Germinal center (tissue), 1 donor: Measurements from ENCODE around the gene TCN2.
A peak's percentile ranks its signal among the peaks of the same experiment; 100 is the strongest.
"Not testable (repeated sequence)": the region's sequence is repeated elsewhere in the genome, so short reads cannot be mapped to it uniquely, and the experiment has no call there.

ENCODE experiments used
- DNase-seq: peaks from one replicate; pipeline ENCODE4 v3.0.0; 2012; ENCODE audit warnings: mixed read lengths, low spot score

The TCN2 gene

DNA sequence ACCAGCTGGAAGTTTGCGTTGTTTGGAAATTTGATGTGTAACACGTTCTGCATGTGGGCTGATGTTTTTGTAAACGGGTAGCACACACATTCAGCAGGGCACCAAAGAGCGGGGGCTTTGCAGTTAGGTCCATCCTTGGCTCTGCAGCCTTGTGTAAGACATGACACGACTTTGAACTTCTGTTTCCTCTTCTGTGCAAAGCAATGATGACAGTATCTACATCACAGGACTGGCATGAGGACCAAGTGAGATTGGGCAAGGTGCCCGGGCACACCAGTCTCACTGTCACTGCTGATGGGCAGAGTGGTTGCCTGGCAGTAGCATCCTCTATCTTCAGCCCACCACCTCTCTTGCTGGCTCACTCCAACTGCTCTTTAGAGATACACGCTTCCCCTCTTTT is 3.3 kb downstream of the TCN2 start:
- DNase-seq: no peak

DNA sequence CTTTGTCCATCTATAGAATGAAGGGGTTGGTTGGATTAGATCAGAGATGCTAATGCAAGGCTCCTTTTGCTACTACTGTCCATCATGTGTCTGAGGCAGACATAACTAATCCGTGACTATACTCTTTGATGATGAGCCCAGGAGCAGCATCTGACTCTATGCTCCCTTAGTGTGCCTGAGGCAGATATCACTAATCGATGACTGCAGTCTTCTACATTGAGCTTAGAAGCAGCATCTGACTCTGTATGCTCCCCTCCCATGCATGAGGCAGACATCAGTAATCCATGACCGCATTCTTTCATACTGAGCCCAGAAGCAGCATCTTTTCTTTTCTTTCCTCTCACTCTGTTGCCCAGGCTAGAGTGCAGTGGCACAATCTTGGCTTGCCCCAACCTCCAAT is 4.2 kb downstream of the TCN2 start:
- no peak for DNase-seq

DNA sequence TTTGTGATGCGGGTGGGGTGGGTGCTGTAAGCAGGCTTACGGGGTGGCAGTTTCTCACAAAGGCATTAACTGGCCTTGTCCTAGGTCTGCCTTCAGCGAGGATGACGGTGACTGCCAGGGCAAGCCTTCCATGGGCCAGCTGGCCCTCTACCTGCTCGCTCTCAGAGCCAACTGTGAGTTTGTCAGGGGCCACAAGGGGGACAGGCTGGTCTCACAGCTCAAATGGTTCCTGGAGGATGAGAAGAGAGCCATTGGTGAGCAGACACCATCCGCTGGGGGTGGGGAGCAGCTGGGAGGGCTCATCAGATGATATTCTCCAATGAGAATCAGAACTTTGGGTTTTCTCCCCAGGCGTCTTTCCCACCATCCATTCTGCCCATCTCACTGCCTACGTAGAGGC is 5.8 kb downstream of the TCN2 start:
- no peak for DNase-seq

DNA sequence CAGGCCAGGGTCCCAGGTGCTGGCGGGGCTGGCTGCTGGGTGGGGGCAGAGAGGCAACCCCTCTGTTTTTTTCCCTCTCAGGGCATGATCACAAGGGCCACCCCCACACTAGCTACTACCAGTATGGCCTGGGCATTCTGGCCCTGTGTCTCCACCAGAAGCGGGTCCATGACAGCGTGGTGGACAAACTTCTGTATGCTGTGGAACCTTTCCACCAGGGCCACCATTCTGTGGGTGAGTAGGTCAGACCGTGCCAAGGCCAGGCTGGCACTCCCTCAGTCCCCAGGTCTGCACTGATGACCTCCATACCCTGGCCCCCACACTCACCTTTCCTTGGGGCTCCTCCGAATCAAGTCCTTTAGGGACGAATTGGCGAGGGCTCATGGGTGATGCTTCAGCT is 7.3 kb downstream of the TCN2 start:
- no peak for DNase-seq

DNA sequence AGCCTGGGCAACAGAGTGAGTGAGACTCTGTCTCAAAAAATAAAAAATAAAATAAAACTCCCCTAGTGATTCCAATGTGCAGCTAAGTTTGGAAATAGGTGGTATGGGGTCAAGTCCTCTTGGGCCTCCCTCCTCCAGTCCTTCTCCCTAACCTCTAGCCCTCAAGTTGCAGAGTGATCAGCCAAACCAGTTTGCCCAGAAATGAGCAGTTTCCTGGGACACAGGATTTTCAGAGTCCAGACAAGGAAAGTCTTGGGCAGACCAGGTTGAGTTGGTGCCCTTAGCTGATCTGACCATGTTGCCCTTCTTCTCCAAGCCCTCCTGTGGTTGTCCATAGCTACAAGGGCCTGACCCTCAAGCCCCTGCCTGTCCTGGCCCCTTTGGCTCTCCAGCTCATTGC is 7.9 kb downstream of the TCN2 start:
- no peak for DNase-seq

DNA sequence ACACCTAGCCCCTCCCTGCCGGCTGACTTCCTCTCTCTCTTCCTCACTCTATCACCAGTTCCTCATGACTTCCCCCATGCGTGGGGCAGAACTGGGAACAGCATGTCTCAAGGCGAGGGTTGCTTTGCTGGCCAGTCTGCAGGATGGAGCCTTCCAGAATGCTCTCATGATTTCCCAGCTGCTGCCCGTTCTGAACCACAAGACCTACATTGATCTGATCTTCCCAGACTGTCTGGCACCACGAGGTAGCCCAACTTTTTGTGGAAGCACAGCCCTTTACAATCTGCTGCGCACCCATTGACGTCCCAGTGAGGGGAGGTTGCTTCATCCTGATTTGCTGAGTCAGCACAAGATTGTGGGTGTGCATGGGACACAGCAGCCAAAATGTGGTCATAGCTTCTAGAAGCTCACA is 8.6 kb downstream of the TCN2 start:
- no peak for DNase-seq

DNA sequence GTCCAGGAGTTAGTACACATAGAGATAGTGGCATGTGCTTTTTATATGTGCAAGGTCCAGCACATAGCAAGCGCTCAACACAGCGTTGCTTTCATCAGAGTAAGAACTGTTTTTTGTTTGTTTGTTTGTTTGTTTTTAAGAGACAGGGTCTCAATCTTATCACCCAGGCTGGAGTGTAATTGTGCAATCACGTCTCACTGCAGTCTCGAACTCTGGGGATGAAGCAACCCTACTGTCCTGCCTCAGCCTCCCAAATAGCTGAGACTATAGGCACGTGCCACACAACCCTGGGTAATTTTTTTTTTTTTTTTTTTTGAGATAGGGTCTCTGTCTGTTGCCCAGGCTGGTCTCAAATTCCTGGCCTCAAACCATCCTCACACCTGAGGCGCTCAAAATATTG is 10.8 kb downstream of the TCN2 start:
- DNase-seq: no peak

DNA sequence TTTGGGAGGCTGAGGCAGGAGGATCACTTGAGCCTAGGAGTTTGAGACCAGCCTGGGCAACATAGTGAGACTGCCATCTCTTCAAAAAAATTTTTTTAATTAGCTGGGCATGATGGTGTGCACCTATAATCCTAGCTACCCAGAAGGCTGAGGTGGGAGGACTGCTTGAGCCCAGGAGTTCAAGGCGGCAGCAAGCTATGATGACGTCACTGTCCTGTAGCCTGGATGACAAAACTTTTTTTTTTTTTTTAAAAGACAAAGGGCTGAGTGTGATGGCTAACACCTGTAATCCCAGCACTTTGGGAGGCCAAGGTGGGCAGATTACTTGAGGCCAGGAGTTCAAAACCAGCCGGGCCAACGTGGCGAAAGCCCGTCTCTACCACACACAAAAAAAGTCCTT is 12.9 kb downstream of the TCN2 start:
- not testable (repeated sequence) for DNase-seq

DNA sequence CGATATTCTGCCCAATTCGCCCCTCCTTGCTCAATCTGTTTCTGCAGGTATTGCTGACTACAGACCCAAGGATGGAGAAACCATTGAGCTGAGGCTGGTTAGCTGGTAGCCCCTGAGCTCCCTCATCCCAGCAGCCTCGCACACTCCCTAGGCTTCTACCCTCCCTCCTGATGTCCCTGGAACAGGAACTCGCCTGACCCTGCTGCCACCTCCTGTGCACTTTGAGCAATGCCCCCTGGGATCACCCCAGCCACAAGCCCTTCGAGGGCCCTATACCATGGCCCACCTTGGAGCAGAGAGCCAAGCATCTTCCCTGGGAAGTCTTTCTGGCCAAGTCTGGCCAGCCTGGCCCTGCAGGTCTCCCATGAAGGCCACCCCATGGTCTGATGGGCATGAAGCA is 19.4 kb downstream of the TCN2 start:
- no peak for DNase-seq

DNA sequence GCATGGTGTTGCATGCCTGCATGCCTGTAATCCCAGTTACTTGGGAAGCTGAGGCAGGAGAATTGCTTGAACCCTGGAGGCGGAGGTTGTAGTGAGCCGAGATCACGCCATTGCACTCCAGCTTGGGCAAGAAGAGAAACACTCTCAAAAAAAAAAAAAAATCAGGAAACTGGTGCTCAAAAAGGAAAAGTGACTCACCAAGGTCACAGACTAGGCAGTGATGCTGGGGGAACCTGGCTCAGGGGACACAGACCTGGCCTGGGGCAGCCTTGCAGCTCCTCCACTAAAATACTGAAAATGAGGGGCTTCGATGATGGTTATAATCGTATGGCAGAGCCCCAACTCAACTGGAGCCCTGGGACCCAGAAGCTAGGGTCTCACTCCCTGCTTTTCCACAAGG is 20.5 kb downstream of the TCN2 start:
- no peak for DNase-seq

DNA sequence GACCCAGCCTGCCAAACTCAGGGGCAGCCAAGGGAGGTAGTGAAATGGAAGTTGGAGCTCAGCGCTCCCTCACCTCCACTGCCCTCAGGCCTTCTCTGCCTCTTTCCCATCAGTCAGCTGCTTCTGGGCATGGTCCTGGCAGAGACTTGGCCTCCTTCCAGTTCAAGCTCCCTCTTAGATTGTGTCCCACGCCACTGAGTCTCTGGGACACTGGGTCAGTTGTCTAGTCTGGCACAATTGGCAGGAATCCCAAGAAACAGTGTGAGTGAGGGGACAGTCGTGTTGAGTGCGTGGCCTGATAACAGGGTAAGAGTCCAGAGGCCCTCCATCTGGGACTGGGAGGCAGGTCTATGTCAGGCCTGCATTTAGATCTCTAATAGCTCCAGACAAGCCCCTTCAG is 21.5 kb downstream of the TCN2 start:
- no peak for DNase-seq

DNA sequence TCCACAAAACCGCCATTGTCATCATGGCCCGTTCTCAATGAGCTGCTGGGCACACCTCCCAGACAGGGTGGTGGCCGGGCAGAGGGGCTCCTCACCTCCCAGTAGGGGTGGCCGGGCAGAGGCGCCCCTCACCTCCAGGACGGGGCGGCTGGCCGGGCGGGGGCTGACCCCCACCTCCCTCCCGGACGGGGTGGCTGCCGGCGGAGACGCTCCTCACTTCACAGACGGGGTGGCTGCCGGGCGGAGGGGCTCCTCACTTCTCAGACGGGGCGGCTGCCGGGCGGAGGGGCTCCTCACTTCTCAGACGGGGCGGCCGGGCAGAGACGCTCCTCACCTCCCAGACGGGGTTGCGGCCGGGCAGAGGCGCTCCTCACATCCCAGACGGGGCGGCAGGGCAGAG is 24.5 kb downstream of the TCN2 start:
- DNase-seq: not testable (repeated sequence)

DNA sequence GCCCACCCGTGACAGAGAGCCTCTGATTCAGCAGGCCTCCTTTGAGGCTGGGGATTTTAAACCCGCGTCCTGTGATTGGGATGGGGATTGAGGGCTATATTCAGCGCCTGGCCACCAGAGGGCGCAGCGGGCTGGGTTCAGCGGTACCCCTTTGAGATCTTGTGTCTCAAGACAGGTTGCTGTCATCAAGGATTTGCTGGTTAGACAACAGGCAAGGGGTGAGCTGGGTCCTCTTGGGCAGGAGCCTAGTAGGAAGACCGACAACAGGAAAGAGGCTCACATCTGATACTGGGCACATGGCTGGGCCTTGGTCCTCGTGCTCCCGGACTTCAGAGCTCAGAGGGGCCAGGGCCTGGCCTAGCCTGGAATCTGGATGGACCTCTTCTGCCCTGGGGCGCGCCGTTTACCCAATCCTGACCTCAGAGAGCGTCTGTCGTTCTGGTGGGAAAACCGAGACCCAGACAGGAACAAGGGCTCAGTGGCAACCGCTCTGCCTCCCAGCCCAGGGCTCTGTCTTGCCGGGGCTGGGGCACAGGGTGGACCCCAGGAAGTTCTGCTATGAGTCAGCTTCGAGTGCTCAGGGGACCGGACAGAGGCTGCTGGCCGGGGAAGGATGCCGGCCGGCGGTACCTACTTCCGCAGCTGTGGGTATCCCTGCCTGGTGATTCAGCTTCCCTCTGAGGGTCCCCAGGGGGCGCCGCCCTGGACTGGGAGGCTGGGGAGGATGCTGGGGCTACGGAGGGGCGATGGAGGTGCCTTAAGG is 27.7 kb downstream of the TCN2 start:
- peak; percentile 92 for DNase-seq

DNA sequence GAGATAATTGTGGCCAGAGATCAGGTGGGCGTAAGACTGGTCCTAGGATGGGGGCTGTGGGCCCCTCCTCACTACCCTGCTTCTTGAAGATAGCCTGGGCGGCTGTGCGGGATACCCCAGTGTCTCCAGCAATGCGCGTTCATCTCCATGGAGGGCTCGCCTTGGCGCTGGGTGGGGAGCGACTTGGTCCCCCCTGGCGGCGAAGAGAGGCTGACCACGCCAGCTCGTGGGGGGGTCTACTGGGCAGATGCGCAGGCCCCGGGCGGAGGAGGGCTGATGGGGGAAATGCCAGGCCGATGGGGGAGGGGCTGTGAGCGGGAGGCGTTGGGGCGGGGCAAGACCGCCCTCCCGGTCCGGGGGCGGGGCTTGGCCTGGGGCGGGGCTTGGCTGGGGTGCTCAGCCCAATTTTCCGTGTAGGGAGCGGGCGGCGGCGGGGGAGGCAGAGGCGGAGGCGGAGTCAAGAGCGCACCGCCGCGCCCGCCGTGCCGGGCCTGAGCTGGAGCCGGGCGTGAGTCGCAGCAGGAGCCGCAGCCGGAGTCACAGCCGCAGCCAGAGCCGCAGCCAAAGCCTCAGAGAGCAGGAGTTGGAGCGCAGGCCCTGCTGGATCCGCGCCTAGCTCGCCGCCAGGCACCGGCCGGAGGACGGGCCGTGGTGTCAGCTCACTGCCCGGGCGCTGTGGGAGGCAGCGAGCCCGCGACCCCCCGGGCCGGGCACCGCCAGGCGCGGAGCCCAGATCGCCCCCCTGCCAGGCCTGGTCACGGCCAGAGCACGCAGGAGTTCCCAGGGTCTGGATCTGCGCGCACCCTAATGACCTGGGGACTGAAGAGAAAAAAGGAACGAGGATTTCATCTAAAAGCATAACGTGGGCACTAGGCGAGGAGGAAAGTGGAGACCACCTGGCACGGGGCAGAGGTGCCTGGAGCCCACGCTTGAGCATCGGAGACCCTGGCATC is 28.6 kb downstream of the TCN2 start, which contains the start of gene SLC35E4:
SLC35E4 (plus strand) TSS at position 509 of the 953 bp plus-strand sequence. CDS start 670 bp downstream, outside the sequence.
- peak; percentile 98 for DNase-seq

DNA sequence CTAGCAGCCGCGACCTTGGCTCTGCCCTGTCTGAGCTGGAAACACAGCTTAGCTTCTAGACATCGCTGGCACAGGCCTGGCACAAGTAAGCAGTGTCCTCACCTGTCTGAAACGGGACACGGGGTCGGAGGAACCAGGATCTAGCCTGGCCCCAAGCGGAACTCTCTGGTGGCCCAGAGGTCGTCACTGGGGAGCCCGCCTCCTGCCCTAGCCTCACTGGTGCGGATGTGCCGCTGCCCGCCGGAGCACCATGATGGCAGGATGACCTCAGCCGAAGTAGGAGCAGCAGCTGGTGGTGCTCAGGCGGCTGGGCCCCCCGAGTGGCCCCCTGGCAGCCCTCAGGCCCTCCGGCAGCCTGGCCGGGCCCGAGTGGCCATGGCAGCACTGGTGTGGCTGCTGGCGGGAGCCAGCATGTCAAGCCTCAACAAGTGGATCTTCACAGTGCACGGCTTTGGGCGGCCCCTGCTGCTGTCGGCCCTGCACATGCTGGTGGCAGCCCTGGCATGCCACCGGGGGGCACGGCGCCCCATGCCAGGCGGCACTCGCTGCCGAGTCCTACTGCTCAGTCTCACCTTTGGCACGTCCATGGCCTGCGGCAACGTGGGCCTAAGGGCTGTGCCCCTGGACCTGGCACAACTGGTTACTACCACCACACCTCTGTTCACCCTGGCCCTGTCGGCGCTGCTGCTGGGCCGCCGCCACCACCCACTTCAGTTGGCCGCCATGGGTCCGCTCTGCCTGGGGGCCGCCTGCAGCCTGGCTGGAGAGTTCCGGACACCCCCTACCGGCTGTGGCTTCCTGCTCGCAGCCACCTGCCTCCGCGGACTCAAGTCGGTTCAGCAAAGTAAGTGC is 29.5 kb downstream of the TCN2 start:
- no peak for DNase-seq

DNA sequence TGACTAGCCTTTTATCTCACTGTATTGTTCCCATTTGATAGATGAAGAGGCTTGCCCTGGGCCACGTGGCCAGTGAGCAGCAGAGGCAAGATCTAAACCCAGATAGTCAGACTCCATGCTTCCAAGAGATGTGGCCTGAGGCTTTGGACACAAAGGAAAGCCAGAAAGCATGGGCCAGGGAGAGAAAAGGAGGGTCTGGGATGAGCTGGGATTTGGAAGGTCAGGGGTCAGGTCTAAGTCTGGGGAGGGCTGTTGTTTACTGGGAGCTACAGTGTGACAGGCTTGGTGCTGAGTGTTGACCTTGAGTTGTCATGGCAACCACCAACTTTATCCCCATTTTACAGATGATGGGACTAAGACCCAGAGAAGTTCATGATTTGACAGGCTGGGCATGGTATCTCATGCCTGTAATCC is 30.7 kb downstream of the TCN2 start:
- DNase-seq: no peak

DNA sequence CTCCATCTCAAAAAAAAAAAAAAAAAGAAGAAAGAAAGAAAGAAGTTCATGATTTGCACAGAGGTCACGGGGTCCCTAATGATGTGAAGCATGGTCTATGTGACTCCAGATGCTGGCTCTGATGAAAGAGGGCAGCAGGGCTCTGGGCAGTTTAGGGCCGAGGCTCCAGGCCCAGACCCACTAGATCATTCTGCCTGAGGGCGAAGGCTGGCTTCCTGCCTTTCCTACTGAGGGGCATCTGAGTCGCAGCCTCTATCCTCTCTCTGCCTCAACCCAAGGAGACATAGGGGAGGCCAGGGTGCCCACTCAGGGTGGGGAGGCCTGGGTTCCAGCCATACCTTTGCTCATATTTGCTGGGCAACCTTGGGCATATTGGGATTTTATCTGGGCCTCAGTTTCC is 33.4 kb downstream of the TCN2 start:
- DNase-seq: no peak

DNA sequence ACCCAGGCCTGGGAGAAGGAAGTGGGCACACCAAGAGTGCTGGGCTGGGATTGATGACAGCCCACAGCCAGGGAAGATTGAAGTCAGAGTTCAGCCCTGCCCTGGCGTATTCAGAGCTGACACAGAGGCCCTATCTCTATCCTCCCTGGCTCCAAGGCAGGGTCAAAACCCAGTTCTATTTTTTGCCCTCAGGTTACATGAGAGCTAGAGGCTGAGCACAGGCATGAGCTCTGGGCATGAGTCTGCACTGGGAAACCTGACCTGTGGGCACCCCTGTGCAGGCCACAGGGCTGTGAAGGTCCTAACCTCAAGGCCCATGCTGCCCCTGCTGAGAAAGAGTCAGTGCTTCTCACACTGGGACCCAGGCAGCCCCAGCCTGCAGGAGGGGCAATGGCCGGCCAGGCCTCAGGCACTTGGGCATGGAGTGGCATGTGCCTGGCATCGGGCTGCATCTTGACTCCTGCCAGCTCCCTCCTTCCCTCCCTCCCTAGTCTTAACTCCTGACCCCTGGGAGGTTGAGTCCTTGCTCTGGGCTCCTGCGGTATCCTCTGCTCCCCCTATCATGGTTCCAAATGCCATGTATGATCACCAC is 34.0 kb downstream of the TCN2 start:
- DNase-seq: no peak

DNA sequence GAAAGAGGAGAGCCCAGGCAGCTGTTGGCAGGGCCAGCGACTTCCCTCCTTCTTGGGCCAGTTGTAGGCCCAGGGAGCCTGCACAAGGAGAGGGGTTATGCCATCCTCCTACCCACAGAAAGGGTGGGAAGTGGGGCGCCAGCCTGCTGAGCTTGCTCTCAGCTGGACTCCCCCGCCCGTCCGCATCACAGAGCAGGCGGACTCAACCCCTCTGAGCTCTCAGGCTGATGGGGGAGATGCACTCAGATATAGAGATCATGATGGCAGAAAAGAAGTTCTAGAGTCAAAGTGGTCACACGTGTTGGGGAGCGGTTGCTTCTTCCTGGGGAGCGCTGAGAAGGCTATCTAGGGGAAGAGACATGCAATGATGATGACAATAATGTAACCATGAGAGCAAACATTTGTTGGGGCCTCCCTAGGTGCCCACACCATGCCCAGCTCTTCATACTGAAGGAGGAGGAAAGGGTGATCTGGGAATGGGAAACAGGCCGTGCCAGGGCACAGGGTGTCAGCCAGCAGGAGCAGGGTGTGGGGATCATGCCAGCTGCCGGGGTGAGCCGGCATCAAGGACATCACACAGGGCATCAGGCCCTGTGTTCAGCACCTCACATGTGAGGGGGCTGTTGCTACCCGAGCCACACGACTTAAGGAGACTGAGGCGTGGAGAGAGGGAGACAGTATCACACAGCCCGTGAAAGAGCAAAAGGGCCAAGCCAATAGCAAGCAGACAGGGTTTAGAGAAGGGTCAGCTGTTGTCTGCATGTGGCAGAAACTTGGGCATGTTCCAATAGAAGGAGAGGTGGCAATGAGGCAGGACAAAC is 36.3 kb downstream of the TCN2 start:
- no peak for DNase-seq

DNA sequence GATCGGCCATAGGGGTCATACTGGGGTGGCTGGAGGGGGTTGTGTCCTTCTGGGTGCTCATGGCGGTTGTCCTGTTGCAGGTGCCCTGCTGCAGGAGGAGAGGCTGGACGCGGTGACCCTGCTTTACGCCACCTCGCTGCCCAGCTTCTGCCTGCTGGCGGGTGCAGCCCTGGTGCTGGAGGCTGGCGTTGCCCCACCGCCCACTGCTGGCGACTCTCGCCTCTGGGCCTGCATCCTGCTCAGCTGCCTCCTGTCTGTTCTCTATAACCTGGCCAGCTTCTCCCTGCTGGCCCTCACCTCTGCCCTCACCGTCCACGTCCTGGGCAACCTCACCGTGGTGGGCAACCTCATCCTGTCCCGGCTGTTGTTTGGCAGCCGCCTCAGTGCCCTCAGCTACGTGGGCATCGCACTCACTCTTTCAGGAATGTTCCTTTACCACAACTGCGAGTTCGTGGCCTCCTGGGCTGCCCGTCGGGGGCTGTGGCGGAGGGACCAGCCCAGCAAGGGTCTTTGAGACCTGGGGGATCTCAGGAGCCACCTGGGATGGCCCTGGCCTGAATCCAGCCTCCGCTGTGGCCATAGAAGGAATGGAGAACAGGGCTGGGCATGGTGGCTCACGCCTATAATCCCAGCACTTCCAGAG is 39.7 kb downstream of the TCN2 start:
- DNase-seq: no peak
